ENCODE results near the gene EPC1. TPM values are rescaled to one million over a fixed set of nuclear protein-coding genes. Genes with fewer than 3 reads are reported as not detected.
"Not testable (repeated sequence)": the region's sequence is repeated elsewhere in the genome, so short reads cannot be mapped to it uniquely, and the experiment has no call there.

EPC1 gene
- total RNA-seq = 58.4 TPM

DNA sequence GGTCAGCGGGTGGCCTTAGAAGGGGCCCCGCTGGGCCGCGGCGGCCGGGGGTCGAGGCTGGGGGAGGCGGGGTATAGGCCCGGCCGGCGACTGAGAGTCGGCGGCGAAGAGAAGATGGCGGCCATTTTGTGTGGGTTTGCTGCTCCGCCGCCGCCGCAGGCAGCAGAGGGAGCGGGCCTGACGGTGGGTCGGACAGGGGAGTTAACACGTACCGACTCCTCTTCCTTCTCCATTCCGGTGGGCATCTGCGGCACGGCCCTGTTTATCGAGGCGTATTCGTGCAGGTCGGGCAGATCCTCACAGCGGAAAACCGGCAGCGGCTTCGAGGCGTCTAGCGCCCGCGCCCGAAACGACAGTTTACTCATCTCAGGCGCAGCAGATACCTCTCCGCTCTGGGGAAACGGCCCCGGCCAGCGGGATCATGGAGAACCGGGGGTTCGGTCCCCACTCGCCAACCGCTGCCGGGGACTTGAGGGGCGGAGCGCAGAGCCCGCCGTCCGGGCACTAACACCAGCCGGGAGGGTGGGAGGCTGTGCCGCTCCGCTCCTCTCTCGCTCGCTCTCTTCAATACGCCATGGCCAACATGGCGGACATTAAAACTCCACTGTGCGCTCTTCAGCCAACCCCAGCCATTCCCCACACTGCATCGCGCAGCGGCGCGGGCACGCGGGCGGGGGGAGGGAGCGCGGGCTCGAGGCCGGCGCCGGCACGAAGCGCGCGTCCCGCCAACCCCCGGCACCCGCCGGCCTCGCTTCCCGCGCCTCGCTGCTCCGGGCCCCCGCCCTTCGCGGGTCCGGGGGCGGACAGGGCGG, at the start of gene EPC1:
Gene EPC1 (minus strand): TSS at position 608 of the 812 bp plus-strand sequence. CDS start 243 bp downstream, at position 365.
- DNase-seq = peak; percentile 97

DNA sequence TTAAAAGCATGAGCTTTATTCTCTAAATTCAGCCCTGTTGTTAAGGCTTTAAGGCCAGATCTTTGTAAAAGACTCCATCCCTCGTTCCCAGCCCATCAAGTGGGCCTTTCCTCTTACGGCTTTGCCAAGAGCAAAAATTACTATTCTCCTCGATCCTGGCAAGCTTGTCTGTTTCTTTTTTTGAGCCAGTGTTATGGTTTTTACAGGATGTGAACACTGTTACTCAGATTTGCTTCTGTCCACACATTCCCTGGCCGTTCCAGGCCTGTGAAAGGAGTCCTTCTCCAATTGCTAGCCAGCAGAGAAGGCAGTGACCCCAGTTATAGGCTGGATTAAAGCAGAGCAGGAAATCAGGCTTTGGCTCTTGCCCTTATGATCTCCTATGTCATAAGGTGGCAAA, 47.0 kb upstream of the EPC1 start:
- no peak for DNase-seq

DNA sequence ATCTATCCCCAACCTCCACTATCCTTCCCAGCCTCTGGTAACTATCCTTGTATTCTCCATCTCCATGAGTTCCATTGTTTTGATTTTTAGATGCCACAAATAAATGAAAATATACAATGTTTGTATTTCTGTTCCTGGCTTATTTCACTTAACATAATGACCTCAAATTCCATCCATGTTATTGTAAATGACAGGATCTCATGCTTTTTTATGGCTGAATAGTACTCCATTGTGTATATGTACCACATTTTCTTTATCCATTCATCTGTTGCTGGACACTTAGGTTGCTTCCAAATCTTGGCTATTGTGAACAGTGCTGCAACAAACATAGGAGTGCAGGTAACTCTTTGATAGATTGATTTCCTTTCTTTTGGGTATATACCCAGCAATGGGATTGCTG, 45.3 kb upstream of the EPC1 start:
- not testable (repeated sequence) for DNase-seq

DNA sequence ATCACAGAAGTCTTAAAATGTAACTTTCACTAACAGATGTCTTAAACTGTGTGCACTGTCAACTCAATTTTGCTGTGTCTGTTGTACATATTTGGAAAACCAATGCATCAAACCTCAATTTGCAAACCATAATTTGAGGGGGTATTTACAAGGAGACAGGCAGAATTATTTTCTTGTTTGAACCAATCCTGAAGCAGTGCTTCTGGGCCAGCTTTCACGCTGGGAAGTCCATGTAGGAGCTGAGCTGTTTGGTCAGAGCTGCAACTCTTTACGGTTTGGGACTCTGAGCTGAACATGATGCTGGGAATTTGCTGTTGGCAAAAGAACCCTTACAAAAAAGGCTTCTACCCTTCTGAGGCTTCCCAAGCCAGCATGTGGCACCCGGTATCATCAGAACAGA, 43.2 kb upstream of the EPC1 start:
- no peak for DNase-seq

DNA sequence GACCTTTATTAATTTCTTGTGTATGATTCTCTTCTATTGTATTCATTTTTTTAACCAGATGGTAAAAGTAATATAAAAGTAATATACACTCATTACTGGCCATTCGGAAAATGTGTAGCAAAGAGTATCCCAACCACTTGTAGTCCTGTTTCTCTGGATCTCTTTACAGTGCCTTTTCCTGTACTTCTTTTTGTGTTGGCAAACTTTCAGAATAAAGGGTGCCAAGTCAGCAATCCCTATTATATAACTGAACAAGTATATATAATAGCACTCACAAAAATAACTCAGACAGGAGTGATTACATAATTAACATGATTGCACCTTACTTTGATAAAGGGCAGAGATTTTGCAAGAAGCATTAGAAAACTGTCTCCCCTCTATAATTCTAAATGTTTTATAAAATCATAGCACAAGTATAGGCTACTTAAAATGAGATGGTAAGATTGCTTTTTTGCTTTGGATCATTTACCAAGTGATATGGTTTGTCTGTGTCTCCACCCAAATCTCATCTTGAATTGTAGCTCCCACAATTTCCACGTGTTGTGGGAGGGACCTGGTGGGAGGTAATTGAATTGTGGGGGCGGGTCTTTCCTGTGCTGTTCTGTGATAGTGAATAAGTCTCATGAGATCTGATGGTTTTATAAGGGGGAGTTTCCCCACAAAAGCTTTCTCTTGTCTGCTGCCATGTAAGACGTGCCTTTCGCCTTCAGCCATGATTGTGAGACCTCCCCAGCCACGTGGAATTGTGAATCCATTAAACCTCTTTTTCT, 41.5 kb upstream of the EPC1 start:
- no peak for DNase-seq

DNA sequence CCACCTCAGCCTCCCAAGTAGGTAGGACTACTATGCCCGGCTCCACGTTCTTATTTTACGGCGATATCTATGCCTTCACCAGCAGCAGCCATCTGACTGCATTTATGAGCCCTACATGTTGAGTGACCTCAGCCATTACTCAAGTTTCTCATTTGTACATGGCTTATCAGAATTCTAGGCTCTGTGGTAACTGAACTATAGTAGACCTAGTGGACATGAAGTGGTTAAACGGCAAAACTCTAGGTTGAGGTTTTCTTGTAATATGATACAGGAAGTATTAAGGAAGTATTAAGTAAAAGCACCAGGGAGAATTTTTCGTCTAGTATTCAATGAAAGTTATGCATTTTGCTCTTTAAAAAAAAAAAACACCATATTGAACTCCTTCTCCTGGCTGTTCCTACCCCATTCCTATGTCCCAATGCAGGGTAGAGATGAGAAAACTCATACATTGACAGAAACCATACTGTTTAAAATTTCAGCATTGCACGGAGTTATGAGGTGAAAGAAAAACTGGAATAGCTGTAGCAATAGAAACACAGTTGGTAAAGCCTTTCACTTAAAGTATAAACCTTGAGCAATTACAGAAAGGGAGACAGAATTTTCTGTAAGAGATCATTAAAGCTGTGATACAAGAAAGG, 39.8 kb upstream of the EPC1 start:
- DNase-seq = no peak

GRCh38 chr10:32384171-32384570, 37.2 kb upstream of the EPC1 start:
- DNase-seq = no peak

DNA sequence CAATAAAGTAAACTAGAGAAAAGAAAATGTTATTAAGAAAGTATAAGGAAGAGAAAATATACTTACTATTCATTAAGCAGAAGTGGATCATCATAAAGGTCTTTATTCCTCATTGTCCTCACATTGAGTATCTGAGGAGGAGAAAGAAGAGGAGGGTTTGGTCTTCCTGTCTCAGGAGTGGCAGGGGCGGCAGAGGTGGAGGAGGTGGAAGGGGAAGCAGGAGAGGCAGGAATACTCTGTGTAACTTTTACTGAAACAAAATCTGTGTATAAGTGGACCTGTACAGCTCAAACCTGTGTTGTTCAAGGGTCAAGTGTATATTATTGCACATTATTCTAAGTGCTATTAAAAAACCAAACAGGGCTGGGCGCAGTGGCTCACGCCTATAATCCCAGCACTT, 34.2 kb upstream of the EPC1 start:
- no peak for DNase-seq

GRCh38 chr10:32379950-32380551, 33.1 kb upstream of the EPC1 start:
- peak; percentile 21 for DNase-seq

GRCh38 chr10:32379318-32379949, 32.5 kb upstream of the EPC1 start:
- DNase-seq = peak; percentile 85

DNA sequence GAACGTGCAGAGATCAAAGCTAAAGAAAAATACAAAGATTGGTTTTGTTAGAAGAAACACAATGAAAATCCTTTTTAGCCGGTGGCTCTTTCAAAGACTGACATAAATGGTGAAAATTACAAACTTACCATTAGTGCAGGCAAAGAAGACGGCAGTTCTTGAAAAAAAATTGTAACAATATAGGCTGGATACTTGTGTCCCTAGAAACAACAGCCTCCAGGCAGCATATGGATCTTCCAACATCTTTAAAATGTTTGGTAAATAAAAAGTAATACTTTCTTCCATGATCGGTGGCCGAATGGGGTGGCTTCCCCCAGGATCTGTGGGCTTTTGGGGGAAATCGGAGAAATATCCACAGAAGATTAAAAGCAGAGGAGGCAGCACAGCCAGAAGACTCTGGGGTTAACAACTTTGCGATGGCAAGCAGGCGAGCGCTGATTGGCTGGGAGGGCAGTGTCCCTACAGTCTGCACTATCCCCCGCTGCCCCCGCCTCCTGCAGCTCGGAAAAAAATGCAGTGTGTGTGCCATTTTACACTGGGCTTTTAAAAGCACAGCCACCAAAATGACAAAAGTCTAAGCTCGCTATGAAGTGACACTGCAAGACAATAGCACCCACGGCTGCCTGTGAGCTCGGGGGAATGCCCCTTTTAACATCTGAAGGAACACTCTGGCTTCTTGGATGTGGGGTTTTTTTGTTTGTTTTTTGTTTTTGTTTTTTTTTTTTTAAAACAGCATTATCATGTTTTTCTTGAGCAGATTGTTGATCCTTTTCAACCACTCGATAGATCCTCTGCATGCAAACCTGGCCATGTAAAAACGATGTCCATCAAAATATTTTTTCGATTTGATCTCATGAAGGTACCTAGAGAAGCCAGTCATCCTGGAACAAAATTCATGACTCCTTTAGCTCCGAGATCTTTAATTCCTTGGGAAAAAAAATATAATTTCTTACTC, 31.7 kb upstream of the EPC1 start:
- peak; percentile 98 for DNase-seq

DNA sequence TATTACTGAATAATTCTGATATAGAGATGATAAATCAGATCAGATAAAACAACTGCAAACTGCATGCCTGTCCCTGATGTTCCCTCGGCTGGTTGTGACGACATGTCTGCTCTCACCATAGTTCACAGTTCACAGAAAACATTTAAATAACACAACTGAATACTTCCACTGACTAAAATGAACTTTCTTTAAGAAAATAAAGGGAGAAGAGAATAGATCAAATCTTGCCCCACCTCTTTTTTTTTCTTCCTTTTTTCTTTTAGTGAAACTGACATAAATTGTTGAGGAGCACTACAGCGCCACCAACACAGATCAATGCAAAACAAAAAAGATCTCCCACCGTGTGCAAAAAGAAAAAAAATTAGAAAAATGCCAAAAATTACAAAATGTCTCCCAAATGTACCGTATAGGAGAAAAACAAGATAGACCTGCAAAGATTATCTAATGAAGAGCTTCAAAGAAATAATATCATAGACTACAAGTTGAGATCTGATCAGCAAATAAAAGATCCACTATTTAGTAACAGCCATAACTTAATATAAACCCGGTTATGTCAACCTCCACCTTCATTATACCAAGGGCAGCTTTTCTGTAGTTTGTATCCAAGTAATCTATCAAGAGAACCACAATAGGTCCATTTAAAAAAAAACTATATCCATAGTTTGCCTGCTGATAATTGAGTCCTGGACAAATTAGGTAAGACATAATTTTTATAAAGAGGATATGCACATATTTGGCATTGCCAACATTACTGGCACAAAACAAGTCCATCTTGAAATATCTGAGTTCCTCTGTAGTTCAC, 30.7 kb upstream of the EPC1 start:
- peak; percentile 89 for DNase-seq

DNA sequence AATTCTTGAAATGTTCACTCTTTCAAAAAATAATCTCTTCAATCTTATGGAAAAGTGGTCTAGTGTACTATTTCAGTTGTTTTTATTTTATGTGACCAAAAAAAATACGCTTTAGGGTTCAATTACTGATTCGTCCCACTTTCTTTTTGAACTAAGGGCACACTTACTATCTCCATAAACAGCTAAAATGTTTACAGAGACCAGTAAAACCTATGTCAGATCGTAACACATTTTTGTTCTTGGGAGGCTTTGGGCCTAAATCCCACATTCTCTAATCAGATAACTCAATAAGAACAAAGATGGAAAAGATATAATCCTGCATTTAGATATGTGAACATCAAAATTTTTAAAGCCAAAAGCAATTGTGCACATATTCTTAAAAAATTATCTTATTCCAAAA, 29.8 kb upstream of the EPC1 start:
- peak; percentile 56 for DNase-seq

DNA sequence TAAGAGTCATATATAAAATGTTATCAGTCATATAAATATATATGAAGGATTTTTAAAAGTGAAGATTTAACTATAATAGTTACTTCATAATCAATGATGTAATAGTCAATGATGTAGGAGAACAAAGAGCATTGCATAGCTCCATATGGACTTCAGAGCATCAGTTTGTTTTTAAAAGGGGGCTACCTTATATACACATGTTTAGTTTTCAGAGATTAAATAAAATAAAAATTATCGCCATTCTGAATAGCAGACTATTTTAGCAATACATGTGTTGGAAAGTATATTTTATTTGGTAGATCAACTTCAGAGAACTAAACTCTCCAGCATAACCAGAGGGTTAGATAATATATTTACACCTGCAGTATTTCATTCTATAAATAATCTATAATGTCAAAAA, 29.1 kb upstream of the EPC1 start:
- DNase-seq = peak; percentile 43

- no peak for DNase-seq
Observed at GRCh38 chr10:32375631-32376030, 28.7 kb upstream of the EPC1 start.

DNA sequence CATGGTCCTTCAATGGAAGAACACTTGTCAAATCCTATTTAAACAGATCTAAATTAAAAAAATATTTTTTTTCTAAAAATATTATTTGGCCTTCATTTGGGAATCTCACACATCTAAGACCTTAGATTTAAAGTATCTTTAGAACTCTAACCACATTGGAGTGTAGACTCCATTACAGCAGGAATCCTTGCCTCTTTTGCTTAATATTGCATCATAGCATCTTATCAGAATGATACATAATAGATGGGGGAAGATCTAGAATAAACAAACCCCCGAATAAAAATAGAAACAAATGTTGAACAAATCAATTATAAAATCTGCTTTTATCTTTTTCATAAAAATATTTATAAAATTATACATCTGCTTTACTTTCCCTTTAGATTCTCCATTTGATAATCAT, 27.6 kb upstream of the EPC1 start:
- DNase-seq = no peak

- no peak for DNase-seq
Observed at GRCh38 chr10:32373496-32373895, 26.5 kb upstream of the EPC1 start.

DNA sequence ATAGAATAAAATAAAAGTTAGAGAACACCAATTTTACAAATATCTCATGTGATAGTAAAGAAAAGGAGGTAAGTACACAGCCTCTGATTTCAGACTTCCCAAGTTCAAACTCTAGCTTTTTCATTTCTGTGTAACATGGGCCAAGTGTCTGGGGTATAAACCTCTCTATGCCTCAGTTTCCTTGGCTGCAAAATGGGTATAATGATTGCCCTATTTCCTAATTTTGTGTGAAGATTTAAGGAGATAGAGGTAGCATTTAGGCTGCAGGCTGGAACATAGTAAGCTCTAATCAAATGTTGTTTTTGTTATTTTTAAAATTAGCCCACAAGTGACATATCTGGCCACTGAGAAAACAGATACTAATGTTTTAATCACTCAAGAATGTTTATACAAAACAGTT, 26.1 kb upstream of the EPC1 start:
- no peak for DNase-seq

GRCh38 chr10:32372000-32372875, 25.3 kb upstream of the EPC1 start:
- DNase-seq = no peak
